Naive thymus-derived CD4-positive, alpha-beta T cell (primary cell): ENCODE data around the gene IRF2BP1. TPM values are rescaled to one million over a fixed set of nuclear protein-coding genes. Genes with fewer than 3 reads are reported as not detected.

Experiments used
- ATAC-seq: fragments of 150-1000 bp; cut with Tn5 transposase; 2 replicates; pipeline ENCODE4 v1.10.0; 2021; ENCODE audit warnings: mild to moderate bottlenecking, moderate library complexity
- CTCF ChIA-PET: fragments of 350-600 bp; sonication (Branson Sonifier 250); formaldehyde crosslinking; loops from one replicate; lab custom pipeline; 2021; ENCODE audit warnings: antibody characterized with exemption; lab: Charles Lee
- POLR2A ChIA-PET: fragments of 350-600 bp; sonication (Branson Sonifier 250); formaldehyde crosslinking; loops from one replicate; lab custom pipeline; 2021; ENCODE audit warnings: antibody characterized with exemption, inconsistent platforms; lab: Charles Lee
- DNase-seq, 9 donors: peaks; one replicate each; pipeline versions ENCODE4 v3.0.0 to v3.0.0-alpha.2; 2020 to 2022; ENCODE audit warnings: mixed read lengths in 1 of 9
- H3K27ac ChIP-seq: one replicate; pipeline ENCODE4 v1.7.0; 2013; ENCODE audit warnings: mild to moderate bottlenecking, low read depth, low read length, moderate library complexity
- H3K27me3 ChIP-seq, 2 donors: one replicate each; pipeline ENCODE4 v1.7.0; 2013; ENCODE audit warnings: low read length in 2 of 2, mild to moderate bottlenecking in 2 of 2, moderate library complexity in 2 of 2; ENCODE audit not compliant: control insufficient read depth in 2 of 2, insufficient read depth in 2 of 2
- H3K36me3 ChIP-seq, 3 experiments: 1 replicate in 2 of 3; 2 replicates in 1 of 3; pipeline ENCODE4 v1.7.0; 2013; ENCODE audit warnings: low read length in 3 of 3, mild to moderate bottlenecking in 3 of 3, moderate library complexity in 1 of 3; ENCODE audit not compliant: insufficient read depth in 3 of 3, control insufficient read depth in 2 of 3
- H3K4me1 ChIP-seq, 2 donors: one replicate each; pipeline ENCODE4 v1.7.0; 2013; ENCODE audit warnings: low read length in 2 of 2, mild to moderate bottlenecking in 2 of 2, moderate library complexity in 1 of 2; ENCODE audit not compliant: control insufficient read depth in 2 of 2, insufficient read depth in 2 of 2
- H3K4me3 ChIP-seq: 2 replicates; pipeline ENCODE4 v1.7.0; 2013; ENCODE audit warnings: mild to moderate bottlenecking, low read length
- H3K9me3 ChIP-seq, 3 experiments: 1 replicate in 2 of 3; 2 replicates in 1 of 3; pipeline ENCODE4 v1.7.0; 2013; ENCODE audit warnings: low read length in 3 of 3; ENCODE audit not compliant: control insufficient read depth in 2 of 3
- H3K27ac Mint-ChIP-seq, 9 donors: one replicate each; pipeline ENCODE4 v1.8.0; 2020 to 2022; ENCODE audit warnings: mixed read lengths in 9 of 9, mild to moderate bottlenecking in 8 of 9, moderate library complexity in 5 of 9, inconsistent platforms in 2 of 9
- H3K27me3 Mint-ChIP-seq, 5 donors: one replicate each; pipeline ENCODE4 v1.8.0; 2021 to 2022; ENCODE audit warnings: mixed read lengths in 5 of 5, mild to moderate bottlenecking in 1 of 5
- H3K36me3 Mint-ChIP-seq, 5 donors: one replicate each; pipeline ENCODE4 v1.8.0; 2020 to 2022; ENCODE audit warnings: mixed read lengths in 5 of 5, mild to moderate bottlenecking in 3 of 5, inconsistent platforms in 1 of 5
- H3K4me1 Mint-ChIP-seq, 7 donors: one replicate each; pipeline ENCODE4 v1.8.0; 2020 to 2022; ENCODE audit warnings: mixed read lengths in 7 of 7, mild to moderate bottlenecking in 3 of 7, inconsistent platforms in 1 of 7
- H3K4me3 Mint-ChIP-seq, 10 donors: one replicate each; pipeline ENCODE4 v1.8.0; 2020 to 2022; ENCODE audit warnings: mild to moderate bottlenecking in 10 of 10, mixed read lengths in 10 of 10, moderate library complexity in 6 of 10, inconsistent platforms in 2 of 10
- H3K9me3 Mint-ChIP-seq, 11 donors: one replicate each; pipeline ENCODE4 v1.8.0; 2020 to 2022; ENCODE audit warnings: mixed read lengths in 11 of 11, mild to moderate bottlenecking in 4 of 11, inconsistent platforms in 1 of 11, moderate library complexity in 1 of 11
- intact Hi-C, 2 donors: fragments of 100-400 bp; cut with micrococcal nuclease; formaldehyde crosslinking; loops; one replicate each; pipeline ENCODE4 v1.15.1; 2023
- polyA plus RNA-seq, 2 donors: library from polyadenylated mRNA; unstranded; fragments of 300-500 nt; fragmentation: Illumina TruSeq; gene quantifications; one replicate each; pipeline ENCODE4 v1.2.3, GENCODE V29; 2021
- total RNA-seq, 6 experiments: library from RNA in 5 of 6; stranded (reverse) in 5 of 6; gene quantifications; 1 replicate in 5 of 6; 2 replicates in 1 of 6; pipeline ENCODE4 v1.2.3 and lab custom pipeline; 2021 to 2026

IRF2BP1 gene
- total and polyA plus RNA-seq, 7 experiments from 2014 or later = 6.2 to 38.7 (median 18.9) TPM

- H3K36me3 ChIP-seq = no peaks in the 10 kb centered on the region
- Mint-ChIP-seq H3K4me1 (peaks cover 0 to 42% (median 0%) of the 10 kb centered on the region in 7 donors), H3K36me3 (no peaks in the 10 kb centered on the region), H3K9me3 (peaks cover 0 to 2% (median 0%) of the 10 kb centered on the region in 11 donors), H3K27ac (peak overlapping the region in 1 of 9 donors; percentile 92), H3K4me3 (peak overlapping the region in 1 of 10 donors; percentile 67), H3K27me3 (peaks cover 5 to 21% (median 17%) of the 10 kb centered on the region in 5 donors)
- ATAC-seq (no peak), DNase-seq (no peak)
- H3K4me1 ChIP-seq = no peaks in the 10 kb centered on the region
- no peak overlapping the region for H3K27ac ChIP-seq
- intact Hi-C loops = loop anchor here in 1 of 2 donors (1.0 kb wide), 2 partner anchors 14 to 78 kb away; partner anchors contain the start of gene CCDC61
- ChIA-PET CTCF (no interaction called here), POLR2A (no interaction called here)
- H3K4me3 ChIP-seq = no peak overlapping the region
- H3K27me3 ChIP-seq = no peaks in the 10 kb centered on the region
- no peaks in the 10 kb centered on the region for H3K9me3 ChIP-seq
These were observed 31.6 kb upstream of the IRF2BP1 start for GRCh38 chr19:45917421-45918091.

DNA sequence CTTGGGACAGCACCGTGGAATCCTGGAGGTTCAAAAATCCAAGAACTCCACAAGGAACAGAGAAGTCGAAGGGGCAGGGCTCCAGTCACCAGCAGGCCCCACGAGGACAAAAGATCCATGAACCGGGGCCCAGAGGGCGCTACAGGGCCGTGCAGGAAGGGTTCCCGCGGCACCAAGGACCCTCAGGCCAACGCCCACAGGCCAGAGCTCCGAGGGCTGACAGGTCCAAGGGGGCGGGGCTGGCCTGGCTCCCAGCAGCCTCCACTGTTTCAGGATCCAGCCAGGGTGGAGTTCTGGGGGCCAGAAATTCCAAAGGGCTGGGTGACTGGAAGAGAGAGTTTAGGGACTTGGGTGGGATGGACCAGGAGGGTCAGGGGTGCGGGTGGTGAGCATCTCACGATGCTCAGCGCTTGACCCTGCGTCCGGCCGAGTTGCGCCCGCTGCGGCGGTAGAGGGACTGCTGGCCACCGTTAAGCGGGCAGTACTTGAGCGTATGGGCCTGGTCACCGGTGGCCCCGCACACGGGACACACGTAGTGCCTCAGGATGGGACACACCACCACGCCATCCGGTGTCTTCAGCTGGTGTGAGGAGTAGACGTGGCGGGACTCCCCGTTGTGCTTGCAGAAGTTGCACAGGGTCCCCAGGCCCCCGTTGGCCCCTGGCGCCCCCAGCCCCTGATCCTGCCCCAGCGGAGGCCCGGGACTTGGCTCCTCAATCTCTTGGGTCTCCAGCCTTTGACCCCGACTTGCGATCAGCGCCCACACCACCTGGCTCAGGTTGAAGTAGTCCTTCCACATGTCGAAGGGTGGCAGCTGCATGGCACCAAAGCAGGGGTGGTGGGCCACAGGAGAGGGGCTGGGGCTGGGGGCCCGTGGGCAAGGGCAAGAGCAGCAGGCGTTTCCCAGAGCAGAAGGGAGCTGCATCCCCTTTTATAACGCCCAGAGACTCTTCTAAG is 28.2 kb upstream of the IRF2BP1 start, which contains the start of gene NANOS2:
TSS of gene NANOS2 (minus strand) at position 905 of the 957 bp plus-strand sequence. CDS start at position 820, 85 bp downstream.
- CTCF ChIA-PET = interaction anchor here (0.6 kb wide), 1 partner anchor 340 kb away, joined by 3 read pairs; no protein-coding TSS in a partner anchor

GRCh38 chr19:45911291-45911690 is 25.4 kb upstream of the IRF2BP1 start:
- intact Hi-C loops = no loop called here
- Mint-ChIP-seq H3K27ac (peak overlapping the region in 1 of 9 donors; percentile 11), H3K9me3 (no peaks in the 10 kb centered on the region), H3K36me3 (peaks cover 0 to 4% (median 0%) of the 10 kb centered on the region in 5 donors), H3K27me3 (peaks cover 20 to 36% (median 27%) of the 10 kb centered on the region in 5 donors), H3K4me3 (no peak overlapping the region), H3K4me1 (peaks cover 0 to 5% (median 0%) of the 10 kb centered on the region in 7 donors)
- CTCF ChIA-PET = interaction anchor here (1.6 kb wide), 1 partner anchor 10 kb away, joined by 5 read pairs; no protein-coding TSS in a partner anchor
- POLR2A ChIA-PET = no interaction called here
- Histone ChIP-seq H3K36me3 (no peaks in the 10 kb centered on the region), H3K4me1 (no peaks in the 10 kb centered on the region), H3K4me3 (no peak overlapping the region), H3K27me3 (no peaks in the 10 kb centered on the region), H3K27ac (no peak overlapping the region), H3K9me3 (no peaks in the 10 kb centered on the region)
- ATAC-seq = no peak
- no peak for DNase-seq

More for the DNA sequence above, 28.2 kb upstream of the IRF2BP1 start, which contains the start of gene NANOS2:
- no peaks in the 10 kb centered on the region for H3K36me3 ChIP-seq
- no peak within 1 kb of the TSS for H3K27ac ChIP-seq
- intact Hi-C loops = no loop called here
- H3K9me3 ChIP-seq = no peaks in the 10 kb centered on the region
- Mint-ChIP-seq H3K4me3 (no peak within 1 kb of the TSS), H3K27me3 (peaks cover 20 to 36% (median 26%) of the 10 kb centered on the region in 5 donors), H3K27ac (peak within 1 kb of the TSS in 1 of 9 donors; percentile 29), H3K9me3 (no peaks in the 10 kb centered on the region), H3K36me3 (no peaks in the 10 kb centered on the region), H3K4me1 (peaks cover 0 to 20% (median 0%) of the 10 kb centered on the region in 7 donors)
- H3K27me3 ChIP-seq = no peaks in the 10 kb centered on the region
- H3K4me1 ChIP-seq = no peaks in the 10 kb centered on the region
- ATAC-seq = no peak
- no peak for DNase-seq
- no peak within 1 kb of the TSS for H3K4me3 ChIP-seq
- POLR2A ChIA-PET = no interaction called here

GRCh38 chr19:45908956-45909355 is 23.0 kb upstream of the IRF2BP1 start:
- ChIA-PET POLR2A (no interaction called here), CTCF (no interaction called here)
- Histone ChIP-seq H3K27me3 (no peaks in the 10 kb centered on the region), H3K4me3 (no peak overlapping the region), H3K9me3 (no peaks in the 10 kb centered on the region), H3K27ac (no peak overlapping the region), H3K36me3 (no peaks in the 10 kb centered on the region), H3K4me1 (no peaks in the 10 kb centered on the region)
- Mint-ChIP-seq H3K9me3 (no peaks in the 10 kb centered on the region), H3K4me3 (no peak overlapping the region), H3K27ac (no peak overlapping the region), H3K36me3 (peaks cover 0 to 4% (median 0%) of the 10 kb centered on the region in 5 donors), H3K4me1 (peaks cover 0 to 4% (median 0%) of the 10 kb centered on the region in 7 donors), H3K27me3 (peaks cover 17 to 34% (median 26%) of the 10 kb centered on the region in 5 donors)
- intact Hi-C loops = no loop called here
- DNase-seq (no peak), ATAC-seq (no peak)

- no peaks in the 10 kb centered on the region for H3K9me3 Mint-ChIP-seq
- CTCF ChIA-PET = no interaction called here
- Histone ChIP-seq H3K36me3 (peaks cover 0 to 5% (median 0%) of the 10 kb centered on the region in 3 experiments), H3K9me3 (no peaks in the 10 kb centered on the region), H3K27me3 (no peaks in the 10 kb centered on the region), H3K4me3 (no peak overlapping the region), H3K4me1 (peaks cover 0 to 5% of the 10 kb centered on the region in 2 donors), H3K27ac (no peak overlapping the region)
- POLR2A ChIA-PET = interaction anchor here (0.7 kb wide), 1 partner anchor 1180 kb away, joined by 3 read pairs; no protein-coding TSS in a partner anchor
- H3K27ac Mint-ChIP-seq = peak overlapping the region in 1 of 9 donors; percentile 54
- intact Hi-C loops = no loop called here
- peaks cover 0 to 14% (median 3%) of the 10 kb centered on the region in 7 donors for H3K4me1 Mint-ChIP-seq
- ATAC-seq (no peak), DNase-seq (no peak)
- peaks cover 0 to 4% (median 0%) of the 10 kb centered on the region in 5 donors for H3K36me3 Mint-ChIP-seq
- no peak overlapping the region for H3K4me3 Mint-ChIP-seq
- peaks cover 5 to 28% (median 9%) of the 10 kb centered on the region in 5 donors for H3K27me3 Mint-ChIP-seq
These were observed 20.3 kb upstream of the IRF2BP1 start for GRCh38 chr19:45906221-45906620.

DNA sequence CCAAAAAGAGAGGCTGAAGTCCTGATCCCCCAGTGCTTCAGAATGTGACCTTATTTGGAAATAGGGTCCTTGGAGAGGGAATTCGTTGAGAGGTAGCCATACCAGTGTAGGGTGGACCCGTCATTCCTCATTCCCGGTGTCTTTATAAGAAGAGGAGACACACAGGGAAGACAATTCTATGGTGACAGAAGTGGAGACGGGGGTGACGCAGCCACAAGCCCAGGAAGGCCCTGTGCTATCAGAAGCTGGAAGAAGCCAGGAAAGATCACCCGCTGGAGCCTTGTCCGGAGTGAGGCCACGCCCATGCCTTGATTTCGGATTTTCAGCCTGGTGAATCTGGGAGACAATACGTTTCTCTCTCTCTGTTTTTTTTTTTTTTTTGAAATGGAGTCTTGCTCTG is 19.1 kb upstream of the IRF2BP1 start:
- intact Hi-C loops = no loop called here
- no peaks in the 10 kb centered on the region for H3K9me3 ChIP-seq
- ChIA-PET CTCF (interaction anchor here (0.7 kb wide), 1 partner anchor 23 kb away, joined by 3 read pairs; no protein-coding TSS in a partner anchor), POLR2A (no interaction called here)
- H3K4me1 Mint-ChIP-seq = peaks cover 8 to 24% (median 13%) of the 10 kb centered on the region in 7 donors
- DNase-seq = no peak
- no peaks in the 10 kb centered on the region for H3K9me3 Mint-ChIP-seq
- peaks cover 0 to 21% (median 4%) of the 10 kb centered on the region in 5 donors for H3K27me3 Mint-ChIP-seq
- H3K4me1 ChIP-seq = peaks cover 0 to 5% of the 10 kb centered on the region in 2 donors
- no peak overlapping the region for H3K27ac ChIP-seq
- ATAC-seq = no peak
- peaks cover 0 to 12% (median 4%) of the 10 kb centered on the region in 5 donors for H3K36me3 Mint-ChIP-seq
- no peaks in the 10 kb centered on the region for H3K27me3 ChIP-seq
- no peak overlapping the region for H3K4me3 ChIP-seq
- no peak overlapping the region for H3K4me3 Mint-ChIP-seq
- peaks cover 0 to 5% (median 0%) of the 10 kb centered on the region in 3 experiments for H3K36me3 ChIP-seq
- H3K27ac Mint-ChIP-seq = no peak overlapping the region
